Measurements from ENCODE around the gene TMEM143. TPM values are rescaled to one million over a fixed set of nuclear protein-coding genes. Genes with fewer than 3 reads are reported as not detected.

TMEM143 gene
- 2.1 and 5.6 TPM in 2 replicates for total RNA-seq

DNA sequence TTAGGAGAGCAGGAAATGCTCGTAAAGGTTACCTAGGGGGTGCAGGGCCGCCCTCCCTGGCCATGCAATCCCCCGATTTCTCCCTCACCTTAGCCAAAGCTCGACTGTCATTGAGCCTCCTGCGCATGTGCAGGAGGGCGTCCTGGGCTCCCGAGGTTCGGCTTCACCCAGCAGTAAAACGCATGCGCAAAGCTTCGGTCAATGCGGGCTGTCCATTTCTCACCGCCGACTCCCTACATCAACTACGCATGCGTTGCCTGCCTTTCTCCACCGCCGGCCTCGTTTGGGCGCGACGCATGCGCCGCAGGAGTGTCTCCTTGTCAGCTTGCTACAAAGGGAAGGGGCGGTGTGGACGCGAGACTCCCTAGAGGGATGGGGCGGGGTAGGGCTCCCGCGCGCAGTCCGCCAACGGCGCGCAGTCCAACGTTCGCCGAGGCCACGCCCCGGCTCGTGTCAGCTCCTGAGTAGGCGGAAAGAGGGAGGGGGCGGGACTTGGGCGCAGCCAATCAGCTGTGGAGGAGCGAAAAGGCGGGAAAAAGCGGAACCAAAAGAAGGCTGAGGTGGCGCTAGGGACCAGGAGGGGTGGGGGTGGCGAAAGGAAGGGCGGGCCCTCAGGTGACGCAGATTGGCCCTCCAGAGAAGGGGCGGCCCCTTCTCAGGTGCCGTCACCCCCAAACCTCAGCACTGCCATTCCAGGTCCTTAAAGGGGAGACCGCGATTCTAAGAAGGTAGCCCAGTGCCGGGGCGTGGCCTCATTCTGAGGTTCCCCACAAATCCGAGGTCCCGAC, at the start of gene TMEM143, which contains the start of gene SYNGR4:
Gene TMEM143, minus strand, starts transcription at position 131 of the 788 bp plus-strand sequence. Its CDS starts 20 bp downstream, at position 111.
Gene SYNGR4, plus strand, starts transcription at position 558 of the 788 bp plus-strand sequence. CDS start 1,476 bp downstream, outside the sequence.

DNA sequence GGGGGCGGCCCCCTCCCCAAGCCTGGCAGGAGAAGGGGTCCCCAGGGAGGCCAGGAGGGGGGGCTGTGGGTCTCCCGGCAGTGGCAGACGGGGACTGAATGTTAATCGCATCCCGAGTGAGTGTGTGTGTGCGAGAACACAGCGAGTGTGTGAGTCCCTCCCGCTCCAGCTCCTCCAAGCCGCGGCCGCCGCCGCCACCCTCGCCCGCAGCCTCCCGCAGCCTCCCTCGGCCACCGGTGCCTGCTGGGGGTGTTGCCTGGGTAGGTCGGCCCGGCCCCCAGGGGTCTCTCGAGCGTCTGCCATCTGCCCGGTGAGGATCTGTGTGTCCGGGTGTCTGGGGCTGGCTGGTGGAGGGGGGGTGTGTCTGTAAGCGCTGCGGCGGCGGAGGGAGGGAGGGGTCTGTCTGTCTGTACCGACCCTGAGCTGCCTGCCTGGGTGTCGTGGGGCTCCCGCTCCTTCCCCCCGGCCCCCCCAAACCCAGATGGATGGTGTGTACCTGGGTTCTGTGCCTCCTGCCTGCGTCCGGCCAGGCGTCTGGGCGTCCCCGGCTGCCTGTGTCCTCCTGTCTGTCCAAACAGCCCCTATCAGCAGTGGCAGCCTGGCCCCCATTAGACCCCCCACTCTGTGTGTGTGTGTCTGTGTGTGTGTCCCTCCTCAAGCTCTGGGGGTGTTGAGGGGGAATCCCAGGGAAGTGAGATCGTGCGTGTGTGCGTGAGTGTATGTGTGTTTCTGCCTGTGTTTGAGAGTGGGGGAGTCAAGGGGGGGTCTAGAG, 30.0 kb upstream of the TMEM143 start, which contains the start of gene GRIN2D:
Gene GRIN2D, plus strand, starts transcription at position 110 of the 772 bp plus-strand sequence. CDS start 4,725 bp downstream, outside the sequence.

DNA sequence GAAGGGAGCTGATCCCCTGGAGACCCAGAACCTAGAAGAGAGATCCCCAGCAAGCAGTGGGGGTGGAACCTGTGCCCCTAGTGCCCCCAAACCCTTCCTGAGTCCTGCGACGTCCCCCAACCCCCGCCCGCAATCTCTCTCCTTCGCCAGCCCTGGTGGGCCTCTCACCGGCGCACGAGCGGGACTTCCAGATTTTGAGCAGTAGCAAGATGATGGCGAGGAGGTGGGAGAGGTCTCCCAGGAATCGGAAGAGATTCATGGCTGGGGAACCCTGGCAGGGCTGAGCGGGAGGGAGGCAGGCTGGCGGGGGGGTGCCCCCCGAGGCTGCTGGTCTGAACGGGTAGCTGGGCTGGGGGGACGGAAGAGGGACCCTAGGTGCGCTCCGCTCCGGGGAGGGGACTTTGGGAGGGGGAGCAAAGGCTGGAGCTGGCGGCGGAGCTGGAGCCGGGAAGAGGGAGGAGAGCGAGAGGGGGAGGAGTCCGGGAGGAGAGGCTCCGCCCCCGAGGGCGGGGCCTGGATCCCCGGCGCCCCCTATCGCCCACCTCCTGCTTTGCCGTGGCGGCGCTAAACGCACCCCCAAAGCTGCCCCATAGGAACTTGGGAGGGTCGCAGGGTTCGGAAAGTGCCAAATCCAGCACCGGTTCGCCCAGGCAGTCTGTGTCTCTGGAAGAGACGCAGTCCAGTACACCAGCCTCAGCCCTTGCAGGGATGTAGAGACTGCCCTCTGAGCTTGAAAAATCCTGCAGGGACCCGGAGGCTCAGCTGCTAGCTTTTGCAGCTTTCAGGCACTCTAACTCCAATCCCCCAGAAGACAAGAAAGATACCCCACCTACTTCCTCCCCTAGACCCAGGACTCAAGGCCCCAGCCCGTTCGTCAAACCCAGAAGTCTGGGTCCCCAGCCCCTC, 27.6 kb upstream of the TMEM143 start, which contains the start of gene KDELR1:
Gene KDELR1, minus strand, starts transcription at position 452 of the 906 bp plus-strand sequence. Its CDS starts 193 bp downstream, at position 259.

DNA sequence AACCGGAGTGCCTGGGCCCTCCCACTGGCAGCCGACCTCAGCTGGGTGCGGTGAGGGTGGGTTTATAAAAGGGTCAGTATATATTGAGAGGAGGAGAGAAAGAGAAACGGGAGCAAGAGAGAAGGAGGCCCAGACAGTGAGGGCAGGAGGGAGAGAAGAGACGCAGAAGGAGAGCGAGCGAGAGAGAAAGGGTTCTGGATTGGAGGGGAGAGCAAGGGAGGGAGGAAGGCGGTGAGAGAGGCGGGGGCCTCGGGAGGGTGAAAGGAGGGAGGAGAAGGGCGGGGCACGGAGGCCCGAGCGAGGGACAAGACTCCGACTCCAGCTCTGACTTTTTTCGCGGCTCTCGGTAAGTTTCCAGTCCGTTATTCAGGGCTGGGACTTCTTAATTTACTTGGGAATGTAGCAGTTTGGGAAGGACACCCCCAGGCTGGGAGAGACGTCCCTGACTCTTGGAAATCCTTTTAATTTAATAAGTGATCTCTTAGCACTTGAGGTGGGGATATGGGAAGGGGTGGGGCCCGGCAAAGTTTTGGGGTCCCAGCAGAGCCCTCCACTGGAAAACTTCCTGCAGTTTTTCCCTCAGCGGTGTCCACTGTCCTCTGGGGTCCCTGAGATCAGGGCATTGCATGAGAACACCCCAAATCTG, 38.4 kb downstream of the TMEM143 start, which contains the start of gene EMP3:
Gene EMP3, plus strand, starts transcription at position 288 of the 646 bp plus-strand sequence. CDS start 1,293 bp downstream, outside the sequence.

Other genes starting within 250 kb of the TMEM143 start
- gene LIG1, start 193.6 kb downstream of the TMEM143 start, total RNA-seq, result 5.3 and 18.5 TPM in 2 replicates
- 2.7 and 3.3 TPM in 2 replicates for gene ZSWIM9, start 193.3 kb downstream of the TMEM143 start, total RNA-seq
- gene CARD8, start 108.0 kb downstream of the TMEM143 start, total RNA-seq, result 11.6 and 14.7 TPM in 2 replicates
- gene ZNF114, start 93.9 kb downstream of the TMEM143 start, total RNA-seq, result 0.32 and 0.59 TPM in 2 replicates
- 32.1 and 62.7 TPM in 2 replicates for gene EMP3, start 38.4 kb downstream of the TMEM143 start, total RNA-seq
- not detected in 2 replicates for gene SYNGR4, start 427 bp upstream of the TMEM143 start, total RNA-seq
- 76.6 and 96.8 TPM in 2 replicates for gene KDELR1, start 27.6 kb upstream of the TMEM143 start, total RNA-seq
- gene GRIN2D, start 29.7 kb upstream of the TMEM143 start, total RNA-seq, result 1.5 and 2.5 TPM in 2 replicates
- 26.1 and 50.7 TPM in 2 replicates for gene GRWD1, start 82.0 kb upstream of the TMEM143 start, total RNA-seq
- gene KCNJ14, start 91.6 kb upstream of the TMEM143 start, total RNA-seq, result 0.59 and 1.5 TPM in 2 replicates
- gene CYTH2, start 105.4 kb upstream of the TMEM143 start, total RNA-seq, result 33.5 and 37.4 TPM in 2 replicates
- gene LMTK3, start 147.9 kb upstream of the TMEM143 start, total RNA-seq, result 1.7 and 2.1 TPM in 2 replicates
- not detected in 2 replicates for gene SULT2B1, start 188.2 kb upstream of the TMEM143 start, total RNA-seq
- not detected in 2 replicates for gene SPACA4, start 242.8 kb upstream of the TMEM143 start, total RNA-seq